HepG2 (cell line): ENCODE measurements around the gene CISH. TPM values are rescaled to one million over a fixed set of nuclear protein-coding genes. Genes with fewer than 3 reads are reported as not detected.

Experiments used
- ATAC-seq: fragments of 200-7000 bp; cut with Tn5 transposase; 3 replicates; pipeline ENCODE4 v1.9.1; 2020; ENCODE audit warnings: mild to moderate bottlenecking, moderate library complexity
- BruUV-seq: library from RNA; stranded (reverse); fragments of 400-500 nt; replicated peaks from 2 replicates; lab custom pipeline; 2021; lab: Mats Ljungman, UMichigan
- CTCF ChIA-PET: fragments of 300-600 bp; formaldehyde crosslinking; extraction: SDS; loops from one replicate; lab custom pipeline; 2021; ENCODE audit warnings: low total read pairs, inconsistent platforms, low intra/inter-chr PET ratio; lab: Yijun Ruan, JAX
- POLR2A ChIA-PET: fragments of 350-600 bp; sonication (Branson Sonifier 250); formaldehyde crosslinking; loops from one replicate; lab custom pipeline; 2020; ENCODE audit warnings: antibody characterized with exemption, inconsistent platforms; lab: Yijun Ruan, JAX
- DNase-seq: peaks from one replicate; pipeline ENCODE4 v3.0.0-alpha.2; 2015; ENCODE audit warnings: low spot score
- FAIRE-seq: peaks from 3 replicates; lab custom pipeline; 2011; peaks lifted over from hg19 to GRCh38; lab: Jason Lieb, UNC
- H2AFZ ChIP-seq: one replicate; pipeline ENCODE4 v1.6.1; 2011; ENCODE audit warnings: low read length, inconsistent platforms
- H3K27ac ChIP-seq: fragments of 300-600 bp; 3 replicates; pipeline ENCODE4 v1.8.0; 2011; ENCODE audit warnings: mixed run types, mild to moderate bottlenecking, mixed read lengths, low read length, inconsistent platforms; ENCODE audit not compliant: insufficient read depth; ENCODE audit errors: extremely low read length
- H3K27me3 ChIP-seq, 2 experiments: fragments of 200-600 bp in 1 of 2; 2 replicates in 1 of 2; 3 replicates in 1 of 2; pipeline versions ENCODE4 v1.6.0 to v1.8.0; 2011; ENCODE audit warnings: low read length in 2 of 2, mild to moderate bottlenecking in 2 of 2, moderate library complexity in 2 of 2, inconsistent platforms in 1 of 2; ENCODE audit not compliant: insufficient read depth in 2 of 2, control insufficient read depth in 1 of 2
- H3K36me3 ChIP-seq, 2 experiments: fragments of 200-600 bp in 1 of 2; replicated peaks in 1 of 2; 2 replicates in 1 of 2; 3 replicates in 1 of 2; pipeline versions ENCODE4 v1.5.1 to v1.8.0; 2011; ENCODE audit warnings: low read length in 2 of 2, inconsistent platforms in 1 of 2; ENCODE audit not compliant: insufficient read depth in 2 of 2, control insufficient read depth in 1 of 2
- H3K4me1 ChIP-seq: 2 replicates; pipeline ENCODE4 v1.5.1; 2012; ENCODE audit warnings: low read length, inconsistent platforms; ENCODE audit not compliant: insufficient read depth
- H3K4me2 ChIP-seq: 2 replicates; pipeline ENCODE4 v1.6.0; 2011; ENCODE audit warnings: low read depth, low read length, inconsistent platforms
- H3K4me3 ChIP-seq, 3 experiments: fragments of 200-600 bp in 1 of 3; sonication (generic), shearing (Covaris generic) in 1 of 3; replicated peaks in 1 of 3; 2 replicates each; pipeline ENCODE4 v1.5.1; 2011 to 2016; ENCODE audit warnings: low read length in 3 of 3, inconsistent platforms in 2 of 3, low read depth in 2 of 3, mild to moderate bottlenecking in 2 of 3, control low read depth in 1 of 3, mixed read lengths in 1 of 3; ENCODE audit not compliant: insufficient read depth in 1 of 3
- H3K79me2 ChIP-seq: one replicate; pipeline ENCODE4 v1.6.1; 2011; ENCODE audit warnings: low read length, inconsistent platforms; ENCODE audit not compliant: insufficient read depth
- H3K9ac ChIP-seq: 2 replicates; pipeline ENCODE4 v1.6.0; 2011; ENCODE audit warnings: mild to moderate bottlenecking, low read depth, low read length, inconsistent platforms; ENCODE audit not compliant: insufficient read depth
- H3K9me3 ChIP-seq: 2 replicates; pipeline ENCODE4 v1.5.1; 2012; ENCODE audit warnings: mild to moderate bottlenecking, low read length
- H4K20me1 ChIP-seq: 2 replicates; pipeline ENCODE4 v1.6.0; 2011; ENCODE audit warnings: inconsistent platforms, mild to moderate bottlenecking, low read length, moderate library complexity; ENCODE audit not compliant: insufficient read depth
- CEBPG ChIP-seq: IDR thresholded peaks from 2 replicates; pipeline ENCODE4 v1.6.1; 2016
- GLI4 ChIP-seq: sonication (generic); formaldehyde crosslinking; IDR thresholded peaks from 2 replicates; pipeline ENCODE4 v1.5.1; 2020; ENCODE audit warnings: missing genetic modification reagents, mild to moderate bottlenecking, moderate library complexity, borderline replicate concordance
- SOX13 ChIP-seq, 3 experiments: fragments of 450-650 bp in 1 of 3; sonication (generic) in 1 of 3; formaldehyde crosslinking in 1 of 3; IDR thresholded peaks in 2 of 3; conservative IDR thresholded peaks in 1 of 3; 2 replicates each; pipeline versions ENCODE4 v1.5.0 to v1.6.1; 2016 to 2020; ENCODE audit warnings: antibody characterized with exemption in 1 of 3, mild to moderate bottlenecking in 1 of 3, missing compliant biosample characterization in 1 of 3, missing genetic modification reagents in 1 of 3, moderate library complexity in 1 of 3
- ZNF160 ChIP-seq: sonication (generic); formaldehyde crosslinking; IDR thresholded peaks from 2 replicates; pipeline ENCODE4 v1.8.0; 2022; ENCODE audit warnings: mild to moderate bottlenecking, inconsistent platforms, missing genetic modification reagents
- ZNF235 ChIP-seq: sonication (generic); formaldehyde crosslinking; IDR thresholded peaks from 2 replicates; pipeline ENCODE4 v1.8.1; 2023; ENCODE audit warnings: mild to moderate bottlenecking, missing genetic modification reagents, borderline replicate concordance
- ZNF276 ChIP-seq: sonication (generic); formaldehyde crosslinking; IDR thresholded peaks from 2 replicates; pipeline ENCODE4 v1.4.0; 2020; ENCODE audit warnings: mild to moderate bottlenecking, low read depth, missing genetic modification reagents
- ZNF687 ChIP-seq: sonication (generic); formaldehyde crosslinking; IDR thresholded peaks from 2 replicates; pipeline ENCODE4 v1.5.1; 2020; ENCODE audit warnings: mild to moderate bottlenecking, missing genetic modification reagents, moderate library complexity
- WGBS: methylation state at CpG from one replicate; pipeline ENCODE4 v1.1.6; 2017; ENCODE audit warnings: low lambda C conversion rate; 5-methylcytosine and 5-hydroxymethylcytosine counted together
- in situ Hi-C: cut with HindIII; loops from 2 replicates; pipeline ENCODE4 v1.10.0; 2017; ENCODE audit warnings: low pct_unique_long_range_greater_than_20kb; ENCODE audit not compliant: extremely low pct_ligation_motif_present
- intact Hi-C: fragments of 100-400 bp; cut with micrococcal nuclease; formaldehyde crosslinking; loops from one replicate; pipeline ENCODE4 v1.10.0; 2022; ENCODE audit not compliant: unreplicated experiment
- polyA plus RNA-seq, 8 experiments: library from polyadenylated mRNA; depleted of rRNA in 3 of 8; stranded (reverse) in 7 of 8; unstranded in 1 of 8; fragments of >200 nt; fragmentation: Illumina TruSeq in 4 of 8; extraction: Trizol in 4 of 8; gene quantifications; 2 replicates each; pipeline versions ENCODE4 v1.2.1 to v1.2.3, GENCODE V29; 2011 to 2016; ENCODE audit warnings: low read depth in 4 of 8, missing spikeins in 1 of 8, mixed read lengths in 1 of 8; ENCODE audit not compliant: insufficient read depth in 1 of 8
- total RNA-seq, 5 experiments: library from RNA; depleted of rRNA; stranded (reverse); fragments of >200 nt; fragmentation: Illumina TruSeq; extraction: Trizol; gene quantifications; 2 replicates each; pipeline ENCODE4 v1.2.3, GENCODE V29; 2016; ENCODE audit warnings: low read depth in 1 of 5
- TF ChIP-seq, protein P1 (sequence below): sonication (generic); formaldehyde crosslinking; IDR thresholded peaks from 2 replicates; pipeline ENCODE4 v1.5.1; 2020; ENCODE audit warnings: mild to moderate bottlenecking, missing genetic modification reagents, borderline replicate concordance

The CISH gene
- total and polyA plus RNA-seq, 2 of the 13 experiments (the other 11 are each of a cell fraction or from before 2014, with no cell fraction given) = 0.91 to 1.5 TPM

- TF ChIP-seq, protein P1, sequence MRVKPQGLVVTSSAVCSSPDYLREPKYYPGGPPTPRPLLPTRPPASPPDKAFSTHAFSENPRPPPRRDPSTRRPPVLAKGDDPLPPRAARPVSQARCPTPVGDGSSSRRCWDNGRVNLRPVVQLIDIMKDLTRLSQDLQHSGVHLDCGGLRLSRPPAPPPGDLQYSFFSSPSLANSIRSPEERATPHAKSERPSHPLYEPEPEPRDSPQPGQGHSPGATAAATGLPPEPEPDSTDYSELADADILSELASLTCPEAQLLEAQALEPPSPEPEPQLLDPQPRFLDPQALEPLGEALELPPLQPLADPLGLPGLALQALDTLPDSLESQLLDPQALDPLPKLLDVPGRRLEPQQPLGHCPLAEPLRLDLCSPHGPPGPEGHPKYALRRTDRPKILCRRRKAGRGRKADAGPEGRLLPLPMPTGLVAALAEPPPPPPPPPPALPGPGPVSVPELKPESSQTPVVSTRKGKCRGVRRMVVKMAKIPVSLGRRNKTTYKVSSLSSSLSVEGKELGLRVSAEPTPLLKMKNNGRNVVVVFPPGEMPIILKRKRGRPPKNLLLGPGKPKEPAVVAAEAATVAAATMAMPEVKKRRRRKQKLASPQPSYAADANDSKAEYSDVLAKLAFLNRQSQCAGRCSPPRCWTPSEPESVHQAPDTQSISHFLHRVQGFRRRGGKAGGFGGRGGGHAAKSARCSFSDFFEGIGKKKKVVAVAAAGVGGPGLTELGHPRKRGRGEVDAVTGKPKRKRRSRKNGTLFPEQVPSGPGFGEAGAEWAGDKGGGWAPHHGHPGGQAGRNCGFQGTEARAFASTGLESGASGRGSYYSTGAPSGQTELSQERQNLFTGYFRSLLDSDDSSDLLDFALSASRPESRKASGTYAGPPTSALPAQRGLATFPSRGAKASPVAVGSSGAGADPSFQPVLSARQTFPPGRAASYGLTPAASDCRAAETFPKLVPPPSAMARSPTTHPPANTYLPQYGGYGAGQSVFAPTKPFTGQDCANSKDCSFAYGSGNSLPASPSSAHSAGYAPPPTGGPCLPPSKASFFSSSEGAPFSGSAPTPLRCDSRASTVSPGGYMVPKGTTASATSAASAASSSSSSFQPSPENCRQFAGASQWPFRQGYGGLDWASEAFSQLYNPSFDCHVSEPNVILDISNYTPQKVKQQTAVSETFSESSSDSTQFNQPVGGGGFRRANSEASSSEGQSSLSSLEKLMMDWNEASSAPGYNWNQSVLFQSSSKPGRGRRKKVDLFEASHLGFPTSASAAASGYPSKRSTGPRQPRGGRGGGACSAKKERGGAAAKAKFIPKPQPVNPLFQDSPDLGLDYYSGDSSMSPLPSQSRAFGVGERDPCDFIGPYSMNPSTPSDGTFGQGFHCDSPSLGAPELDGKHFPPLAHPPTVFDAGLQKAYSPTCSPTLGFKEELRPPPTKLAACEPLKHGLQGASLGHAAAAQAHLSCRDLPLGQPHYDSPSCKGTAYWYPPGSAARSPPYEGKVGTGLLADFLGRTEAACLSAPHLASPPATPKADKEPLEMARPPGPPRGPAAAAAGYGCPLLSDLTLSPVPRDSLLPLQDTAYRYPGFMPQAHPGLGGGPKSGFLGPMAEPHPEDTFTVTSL (CRISPR knock-in tag) = no peak
- TF ChIP-seq CEBPG = peak; percentile 85
- no peak for TF ChIP-seq SOX13 (IDR thresholded peaks at IDR 0.05)
- peak in 1 of 2 experiments; percentile 35; a peak in 1 of 4 replicates for TF ChIP-seq SOX13 (CRISPR knock-in tag; conservative IDR thresholded peaks at IDR 0.05 in 1 of 2, IDR thresholded peaks at IDR 0.05 in 1 of 2)
Observed at GRCh38 chr3:50584391-50584790, 27.2 kb downstream of the CISH start (continued).

- CTCF ChIA-PET = interaction anchor here (1.5 kb wide), 1 partner anchor 30 kb away, joined by 3 read pairs; no protein-coding TSS in a partner anchor
- H3K4me1 ChIP-seq = peaks cover 77% of the 10 kb centered on the region
- intact Hi-C loops (no loop called here), in situ Hi-C loops (no loop called here)
- H3K4me2 ChIP-seq = no peak overlapping the region
- TF ChIP-seq ZNF160 (no peak), ZNF687 (peak; percentile 33; the same call in 1 of the 2 replicates), ZNF235 (CRISPR knock-in tag) (no peak), GLI4 (CRISPR knock-in tag) (no peak), ZNF276 (CRISPR knock-in tag) (no peak)
- no peaks in the 10 kb centered on the region for H3K9me3 ChIP-seq
- FAIRE-seq (no peak), ATAC-seq (no peak), DNase-seq (no peak)
- H3K4me3 ChIP-seq = no peak overlapping the region
- peak overlapping the region; percentile 20 for H3K27ac ChIP-seq
- no peaks in the 10 kb centered on the region for H4K20me1 ChIP-seq
- H3K36me3 ChIP-seq = no peaks in the 10 kb centered on the region; a peak in 1 of 5 replicates
- H2AFZ ChIP-seq = no peak overlapping the region
- 91% methylated on average over 6 of the region's 6 CpGs for WGBS
- BruUV-seq = no TSS peak
- H3K9ac ChIP-seq = no peak overlapping the region
- no peaks in the 10 kb centered on the region for H3K79me2 ChIP-seq
- H3K27me3 ChIP-seq = no peaks in the 10 kb centered on the region
- POLR2A ChIA-PET = interaction anchor here (0.6 to 4.3 kb wide), 4 partner anchors 15 to 28 kb away, joined by 3 to 20 read pairs (median 6); partner anchors contain the start of genes CISH and HEMK1
Observed at GRCh38 chr3:50583897-50584296, 27.7 kb downstream of the CISH start.
